Upper lobe of left lung (tissue), 6 donors: ENCODE data around the gene DMD. TPM values are rescaled to one million over a fixed set of nuclear protein-coding genes. Genes with fewer than 3 reads are reported as not detected.

Experiments used
- ATAC-seq, 2 donors: fragments of 200-7000 bp; cut with Tn5 transposase; one replicate each; pipeline ENCODE4 v1.9.1; 2022; ENCODE audit warnings: mild to moderate bottlenecking in 2 of 2, moderate library complexity in 2 of 2; ENCODE audit not compliant: low FRiP score in 2 of 2
- DNase-seq, 2 donors: peaks; one replicate each; pipeline ENCODE4 v3.0.0-alpha.2; 2019 to 2020
- H3K27ac ChIP-seq, 4 donors: fragments of 200-600 bp; sonication (generic); one replicate each; pipeline ENCODE4 v1.5.1; 2016 to 2019
- H3K27me3 ChIP-seq, 4 donors: fragments of 200-600 bp; sonication (generic); one replicate each; pipeline ENCODE4 v1.5.1; 2017 to 2019
- H3K36me3 ChIP-seq, 4 donors: fragments of 200-600 bp; sonication (generic); one replicate each; pipeline ENCODE4 v1.5.1; 2016 to 2019
- H3K4me1 ChIP-seq, 4 donors: fragments of 200-600 bp; sonication (generic); one replicate each; pipeline ENCODE4 v1.5.1; 2018 to 2019
- H3K4me3 ChIP-seq, 4 donors: fragments of 200-600 bp; sonication (generic); one replicate each; pipeline ENCODE4 v1.5.1; 2017 to 2019; ENCODE audit warnings: mild to moderate bottlenecking in 2 of 4, moderate library complexity in 1 of 4
- H3K9me3 ChIP-seq, 4 donors: fragments of 200-600 bp; sonication (generic); one replicate each; pipeline ENCODE4 v1.5.1; 2018 to 2019
- CTCF ChIP-seq, 6 experiments: fragments of 450-650 bp in 4 of 6; fragments of 200-600 bp in 2 of 6; sonication (generic) in 2 of 6; IDR thresholded peaks; one replicate each; pipeline ENCODE4 v1.5.1; 2016 to 2019; ENCODE audit warnings: antibody characterized with exemption in 6 of 6
- EP300 ChIP-seq, 4 donors: sonication (generic); formaldehyde crosslinking; IDR thresholded peaks; one replicate each; pipeline ENCODE4 v1.5.1; 2017; ENCODE audit warnings: antibody characterized with exemption in 4 of 4, control low read depth in 2 of 4
- POLR2A ChIP-seq, 4 donors: fragments of 450-650 bp; IDR thresholded peaks; one replicate each; pipeline ENCODE4 v1.5.1; 2016 to 2017; ENCODE audit warnings: antibody characterized with exemption in 4 of 4, mild to moderate bottlenecking in 2 of 4
- POLR2AphosphoS5 ChIP-seq, 2 donors: sonication (generic); formaldehyde crosslinking; IDR thresholded peaks; one replicate each; pipeline ENCODE4 v1.5.1; 2017; ENCODE audit warnings: antibody characterized with exemption in 2 of 2
- WGBS, 2 donors: methylation state at CpG; one replicate each; pipeline ENCODE4 v1.1.5; 2017 to 2018; 5-methylcytosine and 5-hydroxymethylcytosine counted together
- total RNA-seq, 6 donors: library from RNA; depleted of rRNA in 4 of 6; stranded (reverse); fragments of >200 nt in 4 of 6; gene quantifications; one replicate each; pipeline versions ENCODE4 v1.1.0 to v1.2.1, GENCODE V29; 2016 to 2021
- donor health status: DM: no; HTN: no; CAD: no; lungs with moderate emphysema.
- donor health status: DM: no; HTN: yes; CAD: no; lungs with severe emphysema.

Gene DMD
- total RNA-seq, result 10 to 100 TPM; 12.5 to 37.0 (median 24.0) TPM

- Histone ChIP-seq H3K36me3 (no peaks in the 10 kb centered on the region), H3K27me3 (no peaks in the 10 kb centered on the region), H3K4me1 (no peaks in the 10 kb centered on the region), H3K9me3 (no peaks in the 10 kb centered on the region), H3K27ac (peak within 1 kb of the TSS in 2 of 4 donors; percentile 28 to 42), H3K4me3 (peak within 1 kb of the TSS in 3 of 4 donors; percentile 25 to 41 (median 35))
- TF ChIP-seq CTCF (IDR thresholded peaks at IDR 0.05), result peak in 1 of 6 experiments; percentile 8
- TF ChIP-seq POLR2AphosphoS5 (IDR thresholded peaks at IDR 0.05), result no peak
- TF ChIP-seq EP300 (IDR thresholded peaks at IDR 0.05), result peak in 1 of 4 donors; percentile 16
- TF ChIP-seq POLR2A (IDR thresholded peaks at IDR 0.05), result peak in 1 of 4 donors; percentile 61
- ATAC-seq, result peak; percentile 81 to 86
- DNase-seq, result peak in 1 of 2 donors; percentile 57
- WGBS, 2 donors, result 16 to 37% methylated on average over 5 to 6 of the region's 6 CpGs
Observed at GRCh38 chrX:33211356-33212260, at the start of gene DMD. DMD (minus strand) TSS chrX:33211549; CDS start chrX:33211312, 237 bp downstream.

GRCh38 chrX:33252306-33252825 is 41.0 kb upstream of the DMD start:
- Histone ChIP-seq H3K9me3 (no peaks in the 10 kb centered on the region), H3K27me3 (no peaks in the 10 kb centered on the region), H3K36me3 (no peaks in the 10 kb centered on the region), H3K4me1 (no peaks in the 10 kb centered on the region), H3K4me3 (no peak overlapping the region), H3K27ac (no peak overlapping the region)
- WGBS, 2 donors, result 77 to 83% methylated on average over 1 of the region's 1 CpG
- TF ChIP-seq POLR2A (IDR thresholded peaks at IDR 0.05) (no peak), CTCF (IDR thresholded peaks at IDR 0.05) (no peak), POLR2AphosphoS5 (IDR thresholded peaks at IDR 0.05) (no peak), EP300 (IDR thresholded peaks at IDR 0.05) (no peak)
- ATAC-seq (no peak), DNase-seq (no peak)

GRCh38 chrX:33218819-33219218 is 7.5 kb upstream of the DMD start:
- DNase-seq, result no peak
- H3K4me1 ChIP-seq, result no peaks in the 10 kb centered on the region
- no peak for TF ChIP-seq POLR2A (IDR thresholded peaks at IDR 0.05)
- no peak for TF ChIP-seq POLR2AphosphoS5 (IDR thresholded peaks at IDR 0.05)
- no peak for TF ChIP-seq EP300 (IDR thresholded peaks at IDR 0.05)
- no peak for TF ChIP-seq CTCF (IDR thresholded peaks at IDR 0.05)
- 70 to 80% methylated on average over 4 of the region's 4 CpGs for WGBS, 2 donors
- H3K4me3 ChIP-seq, result no peak overlapping the region
- H3K36me3 ChIP-seq, result no peaks in the 10 kb centered on the region
- no peak overlapping the region for H3K27ac ChIP-seq
- no peaks in the 10 kb centered on the region for H3K27me3 ChIP-seq
- ATAC-seq, result no peak
- no peaks in the 10 kb centered on the region for H3K9me3 ChIP-seq

GRCh38 chrX:33210156-33210555 is 1.2 kb downstream of the DMD start:
- no peak for DNase-seq

More at GRCh38 chrX:33210156-33210555, 1.2 kb downstream of the DMD start:
- no peak for ATAC-seq
- Histone ChIP-seq H3K36me3 (no peaks in the 10 kb centered on the region), H3K4me1 (no peaks in the 10 kb centered on the region), H3K27ac (peak overlapping the region in 2 of 4 donors; percentile 14 to 28), H3K4me3 (peak overlapping the region in 3 of 4 donors; percentile 25 to 41 (median 35)), H3K9me3 (no peaks in the 10 kb centered on the region), H3K27me3 (no peaks in the 10 kb centered on the region)
- no peak for TF ChIP-seq EP300 (IDR thresholded peaks at IDR 0.05)
- TF ChIP-seq POLR2AphosphoS5 (IDR thresholded peaks at IDR 0.05), result no peak
- no peak for TF ChIP-seq CTCF (IDR thresholded peaks at IDR 0.05)
- TF ChIP-seq POLR2A (IDR thresholded peaks at IDR 0.05), result no peak
- WGBS, 2 donors, result 40 to 41% methylated on average over 2 of the region's 2 CpGs
